Measurements from ENCODE around the gene CHST15.

Gene CHST15

DNA sequence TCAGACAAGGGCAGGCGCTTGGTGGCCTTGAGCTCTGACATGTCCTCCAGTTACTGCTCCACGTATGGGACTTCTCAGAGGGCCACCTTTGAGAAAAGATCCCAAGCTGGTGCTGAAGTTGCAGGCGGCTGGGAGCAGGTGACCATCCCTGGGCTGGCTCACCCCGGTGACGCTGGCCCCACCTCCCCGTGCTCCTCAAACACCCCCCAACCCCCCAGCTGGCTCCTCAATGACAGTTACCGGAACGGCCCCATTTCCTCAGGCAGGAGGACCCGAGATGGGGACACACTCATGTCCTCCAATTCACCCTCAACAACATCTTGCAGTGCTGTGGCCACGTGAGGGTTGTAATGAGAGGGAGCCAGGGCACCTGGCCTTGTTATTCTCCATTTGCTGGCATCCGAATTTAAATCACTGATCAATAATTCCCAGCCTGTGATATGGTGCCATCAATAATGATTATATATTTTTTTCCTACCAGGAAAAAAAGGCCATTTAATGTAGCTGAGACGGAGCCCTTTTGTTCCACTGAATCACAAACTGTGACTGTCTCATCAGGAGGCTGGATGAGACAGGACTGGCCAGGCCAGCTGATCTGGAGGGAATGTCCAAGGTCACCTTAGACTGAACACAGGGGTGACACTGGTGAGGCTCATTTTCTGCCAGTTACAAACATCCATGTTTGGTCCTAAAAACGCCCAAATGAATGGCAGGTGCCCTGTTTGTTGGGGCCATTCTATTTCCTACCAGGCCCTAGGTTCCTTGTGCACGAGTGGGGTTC, 64.5 kb downstream of the CHST15 start:
- TF ChIP-seq, protein P1, sequence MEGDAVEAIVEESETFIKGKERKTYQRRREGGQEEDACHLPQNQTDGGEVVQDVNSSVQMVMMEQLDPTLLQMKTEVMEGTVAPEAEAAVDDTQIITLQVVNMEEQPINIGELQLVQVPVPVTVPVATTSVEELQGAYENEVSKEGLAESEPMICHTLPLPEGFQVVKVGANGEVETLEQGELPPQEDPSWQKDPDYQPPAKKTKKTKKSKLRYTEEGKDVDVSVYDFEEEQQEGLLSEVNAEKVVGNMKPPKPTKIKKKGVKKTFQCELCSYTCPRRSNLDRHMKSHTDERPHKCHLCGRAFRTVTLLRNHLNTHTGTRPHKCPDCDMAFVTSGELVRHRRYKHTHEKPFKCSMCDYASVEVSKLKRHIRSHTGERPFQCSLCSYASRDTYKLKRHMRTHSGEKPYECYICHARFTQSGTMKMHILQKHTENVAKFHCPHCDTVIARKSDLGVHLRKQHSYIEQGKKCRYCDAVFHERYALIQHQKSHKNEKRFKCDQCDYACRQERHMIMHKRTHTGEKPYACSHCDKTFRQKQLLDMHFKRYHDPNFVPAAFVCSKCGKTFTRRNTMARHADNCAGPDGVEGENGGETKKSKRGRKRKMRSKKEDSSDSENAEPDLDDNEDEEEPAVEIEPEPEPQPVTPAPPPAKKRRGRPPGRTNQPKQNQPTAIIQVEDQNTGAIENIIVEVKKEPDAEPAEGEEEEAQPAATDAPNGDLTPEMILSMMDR (IDR thresholded peaks at IDR 0.05), result no peak

DNA sequence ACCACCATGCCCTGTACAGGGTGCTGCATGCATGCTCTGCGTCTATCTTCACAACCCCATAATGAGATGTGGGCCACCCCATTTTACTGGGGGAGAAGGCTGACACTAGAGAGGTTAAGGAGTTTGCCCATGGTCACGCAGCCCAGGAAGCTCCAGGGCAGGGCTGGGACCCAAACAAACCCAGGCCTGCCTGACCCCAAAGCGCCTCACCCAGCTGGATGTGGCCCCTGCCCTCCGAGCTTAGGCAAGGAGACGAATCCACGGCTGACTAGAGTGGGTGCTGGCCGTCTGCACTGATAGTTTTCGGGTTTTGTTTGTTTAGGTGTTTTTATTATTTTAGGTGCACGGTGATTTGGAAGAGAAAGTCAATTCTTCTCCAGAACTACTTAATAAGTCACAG, 65.7 kb downstream of the CHST15 start:
- TF ChIP-seq, protein P1 (IDR thresholded peaks at IDR 0.05), result no peak

DNA sequence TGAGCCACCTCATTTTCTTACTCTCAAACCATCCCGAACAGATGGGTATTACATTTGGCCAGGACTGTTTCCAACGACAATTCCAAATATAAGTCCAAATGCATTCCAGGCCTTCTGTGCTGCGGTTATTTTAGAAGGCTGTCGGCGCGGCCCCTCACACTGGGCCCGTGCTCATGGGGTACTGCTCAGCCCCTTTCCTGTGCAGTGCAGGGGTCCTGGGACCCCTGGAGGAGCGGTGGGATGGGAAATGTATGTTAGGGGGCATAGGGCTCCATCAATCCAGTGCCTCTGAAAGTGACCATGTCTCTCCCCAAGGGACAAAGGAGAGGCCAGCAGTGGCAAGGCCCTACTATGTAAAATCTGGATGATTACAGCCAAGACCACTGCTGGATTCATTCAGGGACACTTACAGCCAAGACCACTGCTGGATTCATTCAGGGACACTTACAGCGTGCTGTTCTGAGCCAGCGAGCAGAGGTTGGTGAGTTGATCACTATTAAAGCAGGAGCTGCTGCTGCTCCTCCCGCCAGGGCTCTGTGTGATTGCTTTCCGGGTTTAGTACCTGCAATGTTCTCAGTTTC, 66.3 kb downstream of the CHST15 start:
- TF ChIP-seq, protein P1 (IDR thresholded peaks at IDR 0.05), result no peak

DNA sequence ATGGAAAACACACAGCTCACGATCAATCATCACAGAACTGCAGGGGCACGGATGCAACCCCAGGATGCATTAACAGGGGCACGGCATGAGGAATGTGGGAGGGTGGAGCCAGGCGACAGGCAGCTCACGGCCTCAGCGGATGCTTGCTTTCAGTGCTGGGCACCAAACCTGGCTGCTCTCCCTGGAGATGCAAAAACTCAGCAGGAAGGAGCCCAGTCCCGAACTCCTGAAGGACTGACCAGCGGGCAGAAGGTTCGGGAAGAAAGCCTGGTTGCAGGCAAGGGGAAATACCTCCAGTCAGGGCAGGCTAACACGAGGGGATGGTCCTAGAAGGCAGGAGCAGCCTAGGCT, 66.8 kb downstream of the CHST15 start:
- TF ChIP-seq, protein P1 (IDR thresholded peaks at IDR 0.05), result no peak

DNA sequence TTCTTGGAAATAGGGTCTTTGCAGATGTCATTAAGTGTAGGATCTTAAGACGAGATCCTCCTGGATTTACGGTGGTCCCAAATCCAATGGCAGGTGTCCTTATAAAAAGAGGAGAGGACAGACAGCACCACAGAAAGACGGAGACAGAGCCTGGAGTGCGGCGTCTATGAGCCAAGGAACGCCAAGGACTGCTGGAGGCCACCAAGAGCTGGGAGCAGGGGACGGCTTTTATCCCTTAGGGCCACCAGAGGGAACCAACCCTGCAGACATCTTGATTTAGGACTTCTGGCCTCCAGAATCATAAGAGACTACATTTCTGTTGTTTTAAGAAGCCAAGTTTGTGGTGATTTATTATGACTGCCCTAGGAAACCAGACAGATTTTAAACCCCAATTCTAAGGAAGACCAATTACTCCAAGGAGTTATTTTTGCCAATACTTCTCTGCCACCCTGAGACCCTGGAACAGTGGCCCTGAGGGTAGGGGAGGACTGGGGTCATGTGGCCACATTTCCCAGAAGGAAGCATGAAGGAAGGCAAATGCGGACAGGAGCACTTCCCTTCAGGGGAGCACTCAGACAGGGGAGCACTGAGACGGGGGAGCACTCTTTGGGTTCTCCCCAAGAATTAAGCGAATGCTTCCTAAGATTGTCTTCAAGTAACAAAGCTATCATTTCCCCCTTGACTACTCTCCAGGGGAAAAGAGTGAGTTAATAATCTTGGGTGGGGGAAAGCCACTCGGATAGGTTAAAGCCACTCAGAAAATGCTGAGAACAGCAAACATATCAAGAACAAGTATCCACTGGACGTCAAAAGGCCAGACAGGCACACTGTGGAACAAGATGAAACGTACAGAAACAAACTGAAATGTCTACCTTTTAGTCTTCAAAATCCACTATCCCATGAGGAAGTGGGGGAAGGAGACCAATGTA, 67.5 kb downstream of the CHST15 start:
- TF ChIP-seq, protein P1 (IDR thresholded peaks at IDR 0.05), result peak; percentile 53

DNA sequence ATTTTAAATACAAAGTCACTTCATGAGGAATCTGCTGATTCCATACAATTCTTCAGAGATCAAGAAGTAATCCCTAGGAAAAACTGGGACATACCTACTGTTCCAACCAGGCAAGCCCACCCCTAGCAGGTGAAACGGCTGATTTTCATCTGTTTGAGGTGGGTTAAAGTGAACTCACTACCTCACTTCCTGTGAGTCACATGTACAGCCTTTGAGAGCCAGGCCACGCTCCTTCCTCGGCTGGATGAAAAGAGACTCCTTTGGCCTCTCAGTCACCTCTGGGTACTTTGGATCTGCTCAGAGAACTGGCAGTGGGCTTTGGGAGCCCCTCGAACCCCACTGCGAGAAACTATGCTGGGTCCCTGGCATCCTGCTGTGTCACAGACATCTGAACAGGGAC, 68.2 kb downstream of the CHST15 start:
- TF ChIP-seq, protein P1 (IDR thresholded peaks at IDR 0.05), result no peak

DNA sequence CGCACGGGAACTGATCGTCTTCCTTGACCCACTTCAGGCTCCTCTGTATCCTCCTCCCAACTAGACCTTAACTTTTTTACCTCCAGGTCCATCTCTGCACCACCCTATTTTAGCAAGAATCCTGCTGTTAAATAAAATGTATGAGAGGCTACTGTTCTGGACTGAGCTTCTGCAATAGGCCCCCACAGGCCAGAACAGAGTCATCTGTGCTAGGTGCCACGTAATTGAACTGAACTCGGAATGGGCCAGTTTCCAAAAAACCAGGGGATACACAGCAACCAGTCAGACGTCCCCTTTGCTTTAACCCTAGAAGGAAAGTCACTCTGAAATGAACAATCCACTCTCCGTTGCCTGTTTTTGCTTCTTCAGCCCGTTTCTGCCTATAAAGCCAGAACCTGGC, 71.3 kb downstream of the CHST15 start:
- TF ChIP-seq, protein P1 (IDR thresholded peaks at IDR 0.05), result no peak
